G401 (cell line): ENCODE data around the gene CIAO2A. TPM values are rescaled to one million over a fixed set of nuclear protein-coding genes. Genes with fewer than 3 reads are reported as not detected.

ENCODE experiments used
- DNase-seq: peaks from one replicate; pipeline ENCODE4 v3.0.0-alpha.2; 2015; ENCODE audit warnings: low spot score
- in situ Hi-C: cut with HindIII; loops from 2 replicates; pipeline ENCODE4 v1.10.0; 2016; ENCODE audit warnings: low sequenced_read_pairs, mixed read lengths
- total RNA-seq: library from RNA; depleted of rRNA; stranded (reverse); fragments of >200 nt; shearing (Covaris generic); gene quantifications from 2 replicates; pipeline ENCODE4 v1.2.3, GENCODE V29; 2014; rRNA removed

CIAO2A gene
- total RNA-seq, 1 experiment from 2014 or later, result 233 TPM

DNA sequence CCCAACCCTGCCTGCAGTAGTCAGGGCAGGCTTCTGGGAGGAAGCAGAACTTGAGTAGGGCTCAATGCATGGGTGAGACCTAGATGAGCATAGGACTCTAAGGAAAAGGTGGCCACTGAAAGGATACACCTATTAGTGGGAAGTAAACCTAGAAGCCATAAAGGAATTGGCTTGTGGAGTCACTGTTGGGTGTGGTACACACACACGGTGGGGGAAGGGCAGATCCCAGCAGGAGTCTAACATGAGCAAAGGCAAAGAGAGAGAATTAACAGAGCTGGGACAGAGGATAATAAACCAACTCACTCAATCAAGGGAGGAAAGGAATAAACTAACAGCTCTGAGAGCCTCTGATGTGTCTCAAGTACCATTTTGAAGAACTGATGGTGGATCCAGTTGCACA lies 70.4 kb downstream of the CIAO2A start:
- in situ Hi-C loops, result no loop called here

DNA sequence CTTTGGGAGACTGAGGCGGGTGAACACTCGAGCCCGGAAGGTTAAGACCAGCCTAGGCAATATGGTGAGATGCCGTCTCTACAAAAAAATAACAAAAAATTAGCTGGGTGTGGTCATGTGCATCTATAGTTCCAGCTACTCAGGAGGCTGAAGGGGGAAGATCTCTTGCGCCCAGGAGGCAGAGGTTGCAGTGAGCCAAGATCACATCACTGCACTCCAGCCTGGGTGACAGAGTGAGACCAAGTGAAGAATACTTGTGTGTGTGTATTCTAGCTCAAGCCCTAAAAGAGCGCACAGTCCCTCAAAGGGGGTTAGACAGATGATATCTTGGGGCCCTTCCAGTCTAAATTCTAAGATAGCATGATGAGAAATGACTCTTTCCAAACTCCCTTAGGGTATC lies 71.1 kb downstream of the CIAO2A start:
- in situ Hi-C loops, result no loop called here
- DNase-seq, result no peak

More for the DNA sequence above, 70.4 kb downstream of the CIAO2A start:
- DNase-seq, result no peak

Other genes with a start within 250 kb of the CIAO2A start
- gene DAPK2, start 47.4 kb downstream of the CIAO2A start, total RNA-seq, result 24.4 and 26.9 TPM in 2 replicates
- gene SNX1, start 2.1 kb upstream of the CIAO2A start, total RNA-seq, result 125 and 136 TPM in 2 replicates
- gene SNX22, start 57.9 kb upstream of the CIAO2A start, total RNA-seq, result 18.2 and 24.7 TPM in 2 replicates
- gene PPIB, start 69.2 kb upstream of the CIAO2A start, total RNA-seq, result 580 and 591 TPM in 2 replicates